HEK293T (cell line): Measurements from ENCODE around the gene SMOC2.

ENCODE experiments used
- ARNT ChIP-seq: fragments of 450-650 bp; IDR thresholded peaks from 2 replicates; pipeline ENCODE4 v1.6.1; 2017; ENCODE audit warnings: mild to moderate bottlenecking
- BHLHE40 ChIP-seq: fragments of 450-650 bp; IDR thresholded peaks from 2 replicates; pipeline ENCODE4 v1.6.1; 2016; ENCODE audit warnings: mild to moderate bottlenecking, moderate library complexity, borderline replicate concordance
- ELF4 ChIP-seq: fragments of 450-650 bp; IDR thresholded peaks from 2 replicates; pipeline ENCODE4 v1.6.1; 2017; ENCODE audit warnings: antibody characterized with exemption
- FOXA1 ChIP-seq: fragments of 450-650 bp; IDR thresholded peaks from 2 replicates; pipeline ENCODE4 v1.6.1; 2016; ENCODE audit warnings: mild to moderate bottlenecking
- FOXK2 ChIP-seq: fragments of 450-650 bp; IDR thresholded peaks from 2 replicates; pipeline ENCODE4 v1.6.1; 2016; ENCODE audit warnings: mild to moderate bottlenecking
- FOXM1 ChIP-seq: fragments of 450-650 bp; IDR thresholded peaks from 2 replicates; pipeline ENCODE4 v1.6.1; 2017; ENCODE audit warnings: mild to moderate bottlenecking, borderline replicate concordance
- HDGF ChIP-seq: fragments of 450-650 bp; IDR thresholded peaks from 2 replicates; pipeline ENCODE4 v1.6.1; 2017; ENCODE audit warnings: antibody characterized with exemption, borderline replicate concordance
- L3MBTL2 ChIP-seq: fragments of 450-650 bp; conservative IDR thresholded peaks from 2 replicates; pipeline ENCODE4 v1.6.1; 2016; ENCODE audit warnings: mild to moderate bottlenecking
- LEF1 ChIP-seq: fragments of 450-650 bp; IDR thresholded peaks from 2 replicates; pipeline ENCODE4 v1.6.1; 2017; ENCODE audit warnings: mild to moderate bottlenecking, borderline replicate concordance
- NFRKB ChIP-seq: fragments of 450-650 bp; IDR thresholded peaks from 2 replicates; pipeline ENCODE4 v1.6.1; 2016; ENCODE audit warnings: mild to moderate bottlenecking, moderate library complexity
- SP1 ChIP-seq: fragments of 450-650 bp; IDR thresholded peaks from 2 replicates; pipeline ENCODE4 v1.6.1; 2017
- SUZ12 ChIP-seq: fragments of 450-650 bp; IDR thresholded peaks from 2 replicates; pipeline ENCODE4 v1.6.1; 2016; ENCODE audit warnings: mild to moderate bottlenecking
- TARDBP ChIP-seq: fragments of 450-650 bp; IDR thresholded peaks from 2 replicates; pipeline ENCODE4 v1.6.1; 2016

GRCh38 chr6:168530653-168531071 is 89.7 kb downstream of the SMOC2 start:
- TF ChIP-seq FOXM1 (no peak), NFRKB (no peak), TARDBP (no peak), FOXA1 (no peak), FOXK2 (no peak), LEF1 (no peak), BHLHE40 (no peak), L3MBTL2 (no peak), SUZ12 (no peak), ELF4 (no peak), SP1 (no peak), ARNT (no peak), HDGF (no peak)
